Stimulated activated CD4-positive, alpha-beta T cell treated with anti-CD3 and anti-CD28 coated beads, TNF-alpha, amount 100 ng/mL, for 1 hour (primary cell): Measurements from ENCODE around the gene SLC22A17.
"Not testable (repeated sequence)": the region's sequence is repeated elsewhere in the genome, so short reads cannot be mapped to it uniquely, and the experiment has no call there.

Experiments used
- DNase-seq, 3 donors: peaks; one replicate each; pipeline ENCODE4 v3.0.0-alpha.2; 2020; ENCODE audit warnings: low read depth in 3 of 3, low spot score in 1 of 3

The SLC22A17 gene

GRCh38 chr14:23345987-23346692, 6.5 kb downstream of the SLC22A17 start:
- DNase-seq = no peak

DNA sequence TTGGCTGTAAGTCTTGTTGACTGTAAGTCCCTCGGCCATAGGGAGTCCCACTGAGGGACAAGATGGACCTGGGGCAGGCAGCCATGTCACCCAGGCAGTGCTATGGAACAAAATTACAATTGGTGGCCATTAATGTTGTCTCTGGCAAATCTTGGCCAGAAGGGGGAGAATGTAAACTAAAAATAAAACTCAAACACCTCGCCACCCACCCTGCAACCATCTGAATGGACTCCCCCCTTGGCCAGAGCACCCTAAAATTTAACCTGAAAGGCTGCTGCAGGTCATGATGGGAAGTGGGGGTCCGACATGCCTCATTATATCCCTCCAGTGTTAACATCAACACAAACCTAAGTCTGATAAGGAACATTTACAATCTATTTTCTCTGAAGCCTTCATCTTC, 8.2 kb downstream of the SLC22A17 start:
- no peak for DNase-seq

GRCh38 chr14:23339506-23340268, 13.0 kb downstream of the SLC22A17 start:
- DNase-seq = no peak

GRCh38 chr14:23335623-23336022, 17.1 kb downstream of the SLC22A17 start:
- no peak for DNase-seq

DNA sequence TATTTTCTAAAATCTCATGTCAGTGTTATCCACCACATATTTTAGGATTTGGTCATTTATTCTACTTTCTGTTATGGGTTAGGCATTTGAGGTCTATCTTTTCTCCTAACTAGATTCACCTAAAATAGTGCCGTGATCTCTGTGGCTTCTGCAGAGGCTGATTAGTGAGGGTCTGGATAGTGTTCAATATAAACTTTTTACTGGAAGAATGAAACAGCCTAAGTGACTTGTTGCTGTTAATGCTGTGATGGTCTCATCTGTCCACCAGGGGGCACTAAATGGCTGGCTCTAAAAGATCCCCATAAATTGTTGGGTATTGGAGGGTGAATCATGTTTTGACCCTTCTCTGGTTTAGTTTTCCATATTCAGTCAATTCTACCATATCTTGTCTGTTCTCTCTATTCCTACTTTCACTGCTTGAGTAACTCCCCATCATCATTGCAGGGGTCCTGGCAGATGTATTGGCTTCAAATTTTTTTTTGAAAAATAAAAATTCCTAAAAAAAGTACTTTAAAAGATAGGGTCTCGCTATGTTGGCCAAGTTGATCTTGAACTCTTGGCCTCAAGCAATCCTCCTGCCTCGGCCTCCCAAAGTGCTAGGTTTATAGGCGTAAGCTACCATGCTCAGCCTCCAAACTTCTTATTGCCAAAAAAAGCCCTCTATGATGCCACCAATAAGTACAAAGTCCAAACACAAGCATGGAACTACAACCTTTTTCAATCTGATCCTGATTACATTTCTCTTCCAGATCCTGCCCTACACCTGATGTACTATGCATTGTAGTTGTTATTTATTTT, 24.5 kb downstream of the SLC22A17 start:
- DNase-seq = peak; percentile 22 to 34 (median 31)

DNA sequence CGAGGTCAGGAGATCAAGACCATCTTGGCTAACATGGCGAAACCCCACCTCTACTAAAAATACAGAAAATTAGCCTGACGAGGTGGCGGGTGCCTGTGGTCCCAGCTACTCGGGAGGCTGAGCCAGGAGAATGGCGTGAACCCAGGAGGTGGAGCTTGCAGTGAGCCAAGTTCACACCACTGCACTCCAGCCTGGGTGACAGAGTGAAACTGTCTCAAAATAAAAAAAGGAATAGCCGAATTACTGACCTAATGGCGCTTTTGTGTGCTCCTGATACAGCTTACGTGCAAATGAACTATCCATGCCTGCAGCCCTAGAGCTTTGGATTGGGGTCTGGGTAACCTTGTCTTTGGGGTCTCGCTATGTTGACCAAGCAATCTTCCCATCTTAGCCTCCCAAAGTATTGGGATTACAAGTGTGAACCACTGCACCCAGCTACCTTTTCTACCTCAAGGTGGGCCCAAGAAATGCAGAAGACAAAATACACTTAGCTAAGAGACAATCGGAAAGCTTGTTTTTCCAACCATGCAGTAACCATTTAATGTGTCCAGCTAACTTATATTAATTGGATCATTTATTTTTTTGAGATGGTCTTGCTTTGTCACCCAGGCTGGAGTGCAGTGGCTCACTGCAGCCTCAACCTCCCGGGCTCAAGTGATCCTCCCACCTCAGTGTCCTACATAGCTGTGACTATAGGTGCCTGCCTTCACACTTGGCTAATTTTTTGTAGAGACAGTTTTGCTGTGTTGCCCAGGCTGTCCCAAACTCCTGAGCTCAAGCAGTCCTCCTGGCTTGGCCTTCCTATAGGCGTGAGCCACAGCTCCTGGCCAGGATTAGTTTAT, 26.0 kb downstream of the SLC22A17 start:
- no peak for DNase-seq

DNA sequence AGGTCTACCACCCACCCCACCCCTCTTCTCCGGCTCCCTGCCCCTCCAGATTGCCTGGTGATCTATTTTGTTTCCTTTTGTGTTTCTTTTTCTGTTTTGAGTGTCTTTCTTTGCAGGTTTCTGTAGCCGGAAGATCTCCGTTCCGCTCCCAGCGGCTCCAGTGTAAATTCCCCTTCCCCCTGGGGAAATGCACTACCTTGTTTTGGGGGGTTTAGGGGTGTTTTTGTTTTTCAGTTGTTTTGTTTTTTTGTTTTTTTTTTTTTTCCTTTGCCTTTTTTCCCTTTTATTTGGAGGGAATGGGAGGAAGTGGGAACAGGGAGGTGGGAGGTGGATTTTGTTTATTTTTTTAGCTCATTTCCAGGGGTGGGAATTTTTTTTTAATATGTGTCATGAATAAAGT, 26.9 kb downstream of the SLC22A17 start:
- not testable (repeated sequence) for DNase-seq

- DNase-seq = no peak
Observed at GRCh38 chr14:23324993-23325392, 27.7 kb downstream of the SLC22A17 start.

DNA sequence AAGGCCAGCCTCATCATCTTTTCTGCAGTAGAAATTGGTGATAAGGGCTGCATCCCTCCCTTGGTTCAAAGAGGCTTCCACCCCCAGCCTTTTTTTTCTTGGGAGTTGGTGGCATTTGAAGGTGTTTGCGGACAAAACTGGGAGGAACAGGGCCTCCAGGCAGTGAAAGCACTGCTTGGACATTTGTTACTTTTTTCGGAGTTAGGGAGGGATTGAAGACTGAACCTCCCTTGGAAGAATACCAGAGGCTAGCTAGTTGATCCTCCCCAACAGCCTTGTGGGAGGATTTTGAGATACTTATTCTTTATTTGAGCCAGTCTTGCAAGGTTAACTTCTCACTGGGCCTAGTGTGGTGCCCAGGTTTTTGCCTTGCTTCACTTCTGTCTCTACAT, 28.2 kb downstream of the SLC22A17 start:
- DNase-seq = no peak

- no peak for DNase-seq
Observed at GRCh38 chr14:23323838-23324454, 28.7 kb downstream of the SLC22A17 start.

GRCh38 chr14:23322568-23323517, 29.8 kb downstream of the SLC22A17 start:
- DNase-seq = no peak

- peak in 1 of 3 donors; percentile 19 for DNase-seq
Observed at GRCh38 chr14:23321572-23322547, 30.8 kb downstream of the SLC22A17 start.

GRCh38 chr14:23320584-23321571, 31.8 kb downstream of the SLC22A17 start, which contains the start of gene PABPN1:
Gene PABPN1 (plus strand): TSS chr14:23321457. CDS start chr14:23321470, 13 bp downstream.
- DNase-seq = peak; percentile 88 to 95 (median 95)

- no peak for DNase-seq
Observed at GRCh38 chr14:23319746-23320583, 32.7 kb downstream of the SLC22A17 start.

- no peak for DNase-seq
Observed at GRCh38 chr14:23316300-23316699, 36.4 kb downstream of the SLC22A17 start.

DNA sequence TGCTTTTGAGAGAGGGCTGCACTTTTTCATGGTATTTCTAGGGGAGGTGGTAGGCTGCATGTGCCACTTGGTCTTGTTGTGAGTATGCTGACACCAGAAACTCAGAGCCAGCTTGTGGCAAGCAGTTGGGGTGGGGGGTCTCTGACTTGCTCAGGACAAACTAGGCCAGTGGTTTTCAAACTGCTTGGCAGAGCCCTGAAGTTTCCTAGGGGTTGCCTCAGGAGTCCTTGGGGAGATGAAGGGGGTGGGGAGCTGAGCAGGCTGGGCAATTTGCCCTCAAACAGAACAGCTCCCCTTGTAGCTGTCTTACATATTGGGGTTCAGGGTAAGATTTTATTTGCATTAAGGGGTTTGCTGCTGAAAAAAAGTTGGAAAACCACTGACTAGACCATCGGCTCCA, 42.1 kb downstream of the SLC22A17 start:
- DNase-seq = no peak
